Measurements from ENCODE around the gene TSBP1. TPM values are rescaled to one million over a fixed set of nuclear protein-coding genes. Genes with fewer than 3 reads are reported as not detected.

The TSBP1 gene
- total RNA-seq, 1 experiment from 2014 or later = not detected

- BruUV-seq (replicated peaks) = no TSS peak
- CTCF ChIA-PET = no interaction called here
Measured at GRCh38 chr6:32386040-32386439, 14.3 kb upstream of the TSBP1 start.

GRCh38 chr6:32382757-32383420 lies 11.2 kb upstream of the TSBP1 start:
- TF ChIP-seq SIN3A (IDR thresholded peaks at IDR 0.05; ENCODE audit: borderline replicate concordance, insufficient read depth, low read depth, low read length) (no peak), REST (IDR thresholded peaks at IDR 0.05; ENCODE audit: insufficient read depth in 1 of 2, low read depth in 2 of 2, low read length in 1 of 2) (no peak)
- BruUV-seq (replicated peaks) = no TSS peak
- Histone ChIP-seq H3K4me3 (ENCODE audit: low read depth in 2 of 2, low read length in 2 of 2) (no peak overlapping the region), H3K9me3 (ENCODE audit: control insufficient read depth, insufficient read depth, low read depth, low read length) (no peaks in the 10 kb centered on the region), H3K4me1 (ENCODE audit: control insufficient read depth, insufficient read depth, low read length) (no peaks in the 10 kb centered on the region), H3K27me3 (ENCODE audit: control insufficient read depth, insufficient read depth, low read length) (no peaks in the 10 kb centered on the region), H3K27ac (ENCODE audit: low read length) (no peak overlapping the region), H3K36me3 (ENCODE audit: control insufficient read depth, insufficient read depth, low read length) (no peaks in the 10 kb centered on the region; the same call in 1 of the 2 replicates)
- in situ Hi-C loops (cut with HindIII; ENCODE audit: low pct_unique_long_range_greater_than_20kb, low sequenced_read_pairs) = no loop called here
- intact Hi-C loops (cut with micrococcal nuclease; ENCODE audit: unreplicated experiment) = no loop called here
- CTCF ChIA-PET = no interaction called here
- no peak for DNase-seq (ENCODE audit: low read depth, low spot score)
- POLR2A ChIA-PET = no interaction called here
- no peak for ATAC-seq

More at GRCh38 chr6:32386040-32386439, 14.3 kb upstream of the TSBP1 start:
- H3K4me3 ChIP-seq (ENCODE audit: low read depth in 2 of 2, low read length in 2 of 2) = no peak overlapping the region
- intact Hi-C loops (cut with micrococcal nuclease; ENCODE audit: unreplicated experiment) (no loop called here), in situ Hi-C loops (cut with HindIII; ENCODE audit: low pct_unique_long_range_greater_than_20kb, low sequenced_read_pairs) (no loop called here)
- H3K9me3 ChIP-seq (ENCODE audit: control insufficient read depth, insufficient read depth, low read depth, low read length) = no peaks in the 10 kb centered on the region
- DNase-seq (ENCODE audit: low read depth, low spot score) (no peak), ATAC-seq (no peak)
- H3K4me1 ChIP-seq (ENCODE audit: control insufficient read depth, insufficient read depth, low read length) = no peaks in the 10 kb centered on the region
- H3K36me3 ChIP-seq (ENCODE audit: control insufficient read depth, insufficient read depth, low read length) = no peaks in the 10 kb centered on the region; the same call in 1 of the 2 replicates
- no peak overlapping the region for H3K27ac ChIP-seq (ENCODE audit: low read length)
- H3K27me3 ChIP-seq (ENCODE audit: control insufficient read depth, insufficient read depth, low read length) = no peaks in the 10 kb centered on the region
- POLR2A ChIA-PET = no interaction called here
- no peak for TF ChIP-seq SIN3A (IDR thresholded peaks at IDR 0.05; ENCODE audit: borderline replicate concordance, insufficient read depth, low read depth, low read length)
- TF ChIP-seq CTCF (IDR thresholded peaks at IDR 0.05) = no peak
- no peak for TF ChIP-seq REST (IDR thresholded peaks at IDR 0.05; ENCODE audit: insufficient read depth in 1 of 2, low read depth in 2 of 2, low read length in 1 of 2)
- TF ChIP-seq POLR2AphosphoS5 (IDR thresholded peaks at IDR 0.05; ENCODE audit: low read depth, low read length) = no peak
- no peak for TF ChIP-seq TCF7L2 (IDR thresholded peaks at IDR 0.05; ENCODE audit: low read depth, low read length)

Data from Panc1 (cell line).